ENCODE measurements around the gene WDR4.
"Not testable (repeated sequence)": the region's sequence is repeated elsewhere in the genome, so short reads cannot be mapped to it uniquely, and the experiment has no call there.

Gene WDR4

GRCh38 chr21:42855171-42855936 is 24.0 kb downstream of the WDR4 start:
- H3K27ac ChIP-seq: no peak overlapping the region
- DNase-seq (ENCODE audit: low read depth, low spot score): no peak

GRCh38 chr21:42854246-42855010 is 24.9 kb downstream of the WDR4 start:
- no peak overlapping the region for H3K27ac ChIP-seq
- DNase-seq (ENCODE audit: low read depth, low spot score): no peak

DNA sequence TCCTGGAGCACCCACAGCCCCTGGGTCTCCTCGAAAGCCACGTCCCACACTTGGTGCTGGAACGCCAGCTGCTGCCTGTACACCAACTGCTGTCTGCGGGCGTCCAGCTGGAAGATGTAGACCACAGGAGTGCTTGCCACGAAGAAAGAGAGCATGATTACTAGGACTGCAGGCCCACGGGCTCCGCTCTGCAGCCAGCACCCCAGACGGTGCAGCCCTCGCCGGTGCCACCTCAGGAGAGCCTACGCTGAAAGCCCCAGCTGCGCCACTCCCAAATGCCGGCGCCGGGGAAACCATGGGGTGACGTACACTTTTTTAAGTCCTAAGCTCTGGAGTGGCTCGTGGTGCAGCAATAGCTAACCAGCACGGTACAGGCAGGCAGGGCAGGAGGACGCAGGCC is 25.7 kb downstream of the WDR4 start:
- H3K27ac ChIP-seq: no peak overlapping the region
- no peak for DNase-seq (ENCODE audit: low read depth, low spot score)

DNA sequence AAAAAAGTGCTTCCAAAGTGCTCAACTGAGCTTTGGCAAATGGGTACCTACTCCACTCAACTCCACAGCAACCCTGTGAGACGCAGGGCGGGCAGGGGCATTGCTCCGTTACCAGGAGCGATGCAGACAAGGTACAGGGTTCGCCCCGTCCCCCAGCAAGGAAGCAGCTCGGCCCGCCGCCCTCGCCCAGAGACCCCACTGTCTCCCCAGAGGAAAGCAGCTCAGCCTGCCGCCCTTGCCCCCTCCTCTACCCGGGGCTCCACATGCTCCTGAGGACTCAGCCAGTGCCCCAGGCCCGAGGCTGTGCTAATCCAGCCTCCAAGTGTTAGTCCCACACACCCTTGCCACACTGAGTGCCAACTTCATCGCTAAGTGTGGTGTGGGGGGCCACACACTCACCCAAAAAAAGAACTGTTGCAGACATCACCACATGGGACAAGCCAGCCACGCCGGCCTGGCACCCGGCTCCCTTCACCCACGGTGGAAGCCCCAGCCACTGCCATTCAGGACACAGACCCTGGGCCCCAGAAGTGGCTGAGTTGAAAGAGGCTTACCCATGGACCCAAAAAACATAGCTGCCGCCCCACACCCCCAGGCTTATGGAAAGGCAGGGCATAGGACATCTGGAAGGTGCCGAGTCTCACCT is 26.3 kb downstream of the WDR4 start:
- no peak for DNase-seq (ENCODE audit: low read depth, low spot score)
- H3K27ac ChIP-seq: no peak overlapping the region

DNA sequence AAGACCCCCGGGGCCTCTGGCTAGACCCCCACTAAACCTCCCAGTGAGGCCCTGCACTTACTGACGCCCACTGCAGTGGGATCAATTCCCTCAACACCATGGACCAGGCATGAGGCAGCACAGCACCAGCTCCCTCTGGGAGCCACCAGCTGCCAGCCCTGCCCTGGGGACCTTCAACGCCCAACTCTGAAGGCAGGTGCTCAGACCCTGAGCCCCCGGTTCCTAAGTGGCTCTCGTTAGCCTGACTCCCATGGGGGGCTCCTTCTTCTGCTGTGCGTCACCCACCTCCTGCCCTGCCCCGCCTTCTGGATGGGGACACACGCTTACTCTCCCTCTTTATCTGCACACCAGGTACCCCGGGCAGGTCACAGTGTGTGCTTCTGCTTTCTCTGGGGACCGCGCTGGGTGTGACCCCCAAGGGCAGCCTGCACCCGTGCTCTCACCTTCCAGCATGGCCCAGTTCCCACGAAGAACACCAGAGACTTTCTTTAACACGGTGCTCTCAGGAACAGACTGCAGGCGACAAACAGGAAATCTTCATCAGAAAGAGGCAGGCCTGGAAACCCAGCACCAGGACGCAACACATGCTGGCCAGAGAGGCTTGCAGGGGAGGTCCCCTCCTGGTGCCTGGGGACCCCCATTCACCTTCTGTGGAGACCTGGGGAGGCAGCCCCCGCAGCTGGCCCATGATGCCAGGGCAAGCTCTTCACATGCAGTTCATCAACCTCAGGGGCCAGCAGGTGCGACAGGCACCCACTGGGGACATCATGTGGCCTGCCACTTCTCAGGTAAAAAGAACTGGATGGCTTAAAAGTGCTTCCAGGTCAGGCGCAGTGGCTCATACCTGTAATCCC is 27.3 kb downstream of the WDR4 start:
- H3K27ac ChIP-seq: no peak overlapping the region
- no peak for DNase-seq (ENCODE audit: low read depth, low spot score)

DNA sequence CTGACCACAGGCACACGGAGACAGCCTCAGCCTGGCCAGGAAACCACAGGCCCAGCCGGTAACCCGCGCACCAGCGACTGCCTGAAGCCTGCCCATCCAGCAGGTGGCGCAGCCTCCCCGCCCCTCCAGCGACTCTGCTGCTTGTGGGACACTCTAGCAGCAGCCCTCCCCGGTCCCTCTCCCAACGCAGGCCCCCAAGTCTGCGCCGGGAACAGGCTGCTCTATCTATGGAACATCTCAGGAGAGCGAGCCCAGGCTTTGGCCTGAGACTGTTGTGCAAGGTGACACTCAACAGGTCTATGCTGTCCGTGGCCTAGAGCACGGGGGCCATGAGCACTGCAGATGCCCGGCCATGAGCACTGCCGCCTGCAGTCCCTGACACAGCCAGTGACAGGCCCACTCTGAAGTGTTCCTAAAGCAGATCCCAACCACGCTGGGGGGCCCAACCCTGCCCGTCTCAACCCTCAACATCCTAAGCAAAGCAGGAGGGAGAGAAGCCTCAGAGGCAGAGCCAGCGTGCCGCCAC is 28.4 kb downstream of the WDR4 start:
- DNase-seq (ENCODE audit: low read depth, low spot score): no peak
- no peak overlapping the region for H3K27ac ChIP-seq

GRCh38 chr21:42850463-42850862 is 28.9 kb downstream of the WDR4 start:
- no peak overlapping the region for H3K27ac ChIP-seq
- DNase-seq (ENCODE audit: low read depth, low spot score): no peak

DNA sequence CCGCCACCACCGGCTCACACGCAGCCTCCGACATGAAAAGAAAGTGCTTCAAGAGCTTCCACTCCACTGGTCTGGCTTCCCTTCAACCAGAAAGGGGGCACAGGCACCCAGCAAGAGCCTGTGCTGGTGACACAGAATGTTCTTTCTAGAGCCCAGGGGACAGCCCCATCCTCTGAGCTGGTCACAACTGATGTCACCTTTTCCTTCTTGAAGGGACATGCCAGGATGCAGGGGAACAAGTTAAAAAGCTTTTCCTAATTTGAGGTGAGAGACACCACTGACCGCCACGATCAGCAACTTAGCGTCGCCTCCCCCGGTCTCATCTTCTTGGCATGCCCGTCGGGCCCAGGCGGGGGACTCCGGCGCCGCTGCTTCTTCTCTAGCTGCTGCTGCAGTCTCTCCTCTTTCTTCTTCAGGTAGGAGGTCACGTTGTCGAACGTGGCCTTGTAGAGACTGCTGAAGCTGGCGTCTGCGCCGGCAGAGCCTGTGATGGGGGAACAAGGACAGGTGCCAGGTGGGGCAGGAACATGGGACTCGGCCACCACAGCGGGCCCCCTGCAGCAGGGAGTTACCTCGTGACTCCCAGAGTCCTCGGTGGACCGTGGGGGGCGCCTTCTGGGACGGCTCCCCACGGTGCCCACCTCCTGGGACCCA is 29.5 kb downstream of the WDR4 start:
- no peak for DNase-seq (ENCODE audit: low read depth, low spot score)
- no peak overlapping the region for H3K27ac ChIP-seq

DNA sequence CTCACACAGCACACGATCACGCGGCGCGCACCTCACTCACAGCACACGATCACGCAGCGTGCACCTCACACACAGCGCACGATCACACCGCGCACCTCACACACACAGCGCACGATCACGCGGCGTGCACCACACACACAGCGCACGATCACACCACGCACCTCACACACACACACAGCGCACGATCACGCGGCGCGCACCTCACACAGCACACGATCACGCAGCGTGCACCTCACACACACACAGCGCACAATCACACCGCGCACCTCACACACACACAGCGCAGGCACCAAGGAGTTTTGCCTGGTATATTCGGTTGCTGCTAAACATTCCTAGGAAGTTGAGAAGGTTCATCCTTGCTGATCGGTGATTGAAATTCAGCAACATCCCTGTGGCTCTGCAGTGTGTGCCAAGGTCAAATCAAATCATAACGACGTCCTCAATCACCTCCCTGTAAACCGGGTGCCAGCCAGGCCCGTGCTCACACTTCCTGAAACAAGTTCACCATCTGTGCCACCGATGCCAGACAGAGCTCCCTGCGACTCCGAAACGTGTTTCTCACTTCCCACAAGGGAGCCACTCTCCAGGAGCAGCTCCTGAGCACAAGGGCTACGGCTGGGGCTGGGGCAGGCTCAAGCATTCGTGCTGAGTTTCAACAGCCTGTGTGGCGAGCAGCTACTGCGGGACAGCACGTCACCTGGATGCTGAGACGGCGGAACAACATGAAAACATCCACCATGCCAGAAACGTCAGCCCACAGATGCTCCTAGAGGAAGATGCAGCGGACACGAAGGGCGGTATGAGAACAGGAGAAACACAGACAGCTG is 30.2 kb downstream of the WDR4 start:
- no peak for DNase-seq (ENCODE audit: low read depth, low spot score)

DNA sequence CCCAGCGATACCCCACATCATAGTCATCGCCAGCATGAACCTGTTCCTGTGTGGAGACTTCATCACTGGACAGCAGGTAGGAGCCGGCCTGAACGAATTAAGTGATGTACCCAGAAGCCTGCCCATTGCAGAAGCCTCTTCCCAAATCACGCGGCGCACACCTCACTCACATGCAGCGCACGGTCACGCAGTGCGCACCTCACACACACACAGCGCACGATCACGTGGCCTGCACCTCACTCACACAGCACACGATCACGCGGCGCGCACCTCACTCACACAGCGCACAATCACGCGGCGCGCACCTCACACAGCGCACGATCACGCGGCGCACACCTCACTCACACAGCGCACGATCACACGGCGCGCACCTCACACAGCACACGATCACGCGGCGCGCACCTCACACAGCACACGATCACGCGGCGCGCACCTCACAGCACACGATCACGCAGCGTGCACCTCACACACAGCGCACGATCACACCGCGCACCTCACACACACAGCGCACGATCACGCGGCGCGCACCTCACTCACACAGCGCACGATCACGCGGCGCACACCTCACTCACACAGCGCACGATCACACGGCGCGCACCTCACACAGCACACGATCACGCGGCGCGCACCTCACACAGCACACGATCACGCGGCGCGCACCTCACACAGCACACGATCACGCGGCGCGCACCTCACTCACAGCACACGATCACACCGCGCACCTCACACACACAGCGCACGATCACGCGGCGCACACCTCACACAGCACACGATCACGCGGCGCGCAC is 31.0 kb downstream of the WDR4 start:
- not testable (repeated sequence) for DNase-seq (ENCODE audit: low read depth, low spot score)

More for the DNA sequence above, 30.2 kb downstream of the WDR4 start:
- no peak overlapping the region for H3K27ac ChIP-seq

GRCh38 chr21:42847726-42848125 is 31.6 kb downstream of the WDR4 start:
- no peak overlapping the region for H3K27ac ChIP-seq
- DNase-seq (ENCODE audit: low read depth, low spot score): no peak

More for the DNA sequence above, 31.0 kb downstream of the WDR4 start:
- H3K27ac ChIP-seq: not testable (repeated sequence)

GRCh38 chr21:42847051-42847707 is 32.2 kb downstream of the WDR4 start:
- DNase-seq (ENCODE audit: low read depth, low spot score): no peak
- no peak overlapping the region for H3K27ac ChIP-seq

- H3K27ac ChIP-seq: no peak overlapping the region
- no peak for DNase-seq (ENCODE audit: low read depth, low spot score)
These were observed 33.1 kb downstream of the WDR4 start for GRCh38 chr21:42846221-42846620.

- no peak overlapping the region for H3K27ac ChIP-seq
- no peak for DNase-seq (ENCODE audit: low read depth, low spot score)
These were observed 33.9 kb downstream of the WDR4 start for GRCh38 chr21:42845296-42845965.

DNA sequence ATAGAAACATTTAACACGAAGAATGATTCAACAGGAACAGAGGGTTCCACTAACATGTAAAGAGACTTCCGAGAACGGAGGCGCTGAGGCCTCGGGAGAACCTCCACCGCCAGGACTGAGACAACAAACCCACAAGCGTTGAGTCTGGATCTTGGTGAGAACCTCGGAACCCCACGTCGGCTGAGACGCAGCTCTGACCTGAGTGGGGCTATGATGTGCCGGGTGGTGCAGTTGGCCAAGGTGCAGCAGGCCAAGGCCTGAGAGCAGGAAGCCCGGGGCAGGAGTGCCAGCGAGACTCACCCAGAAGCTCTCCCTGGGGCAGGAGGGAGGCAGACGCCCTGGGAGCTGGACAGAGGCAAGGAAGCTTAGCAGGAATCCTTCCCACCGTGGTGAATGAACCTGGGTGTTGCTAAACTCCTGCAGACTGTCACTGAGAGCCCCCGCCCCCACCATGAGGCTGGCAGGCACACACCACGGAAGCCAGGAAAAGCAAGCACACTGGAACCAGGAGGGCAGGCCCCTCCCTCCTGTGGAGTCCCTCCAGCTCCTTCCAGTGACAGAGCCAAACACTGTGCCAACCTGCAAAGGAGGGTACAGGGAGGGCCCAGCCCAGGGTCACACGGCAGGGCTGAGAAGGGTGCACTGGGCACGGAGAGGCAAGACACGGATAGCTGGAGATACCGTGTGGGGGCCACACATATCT is 34.8 kb downstream of the WDR4 start:
- no peak overlapping the region for H3K27ac ChIP-seq
- no peak for DNase-seq (ENCODE audit: low read depth, low spot score)

DNA sequence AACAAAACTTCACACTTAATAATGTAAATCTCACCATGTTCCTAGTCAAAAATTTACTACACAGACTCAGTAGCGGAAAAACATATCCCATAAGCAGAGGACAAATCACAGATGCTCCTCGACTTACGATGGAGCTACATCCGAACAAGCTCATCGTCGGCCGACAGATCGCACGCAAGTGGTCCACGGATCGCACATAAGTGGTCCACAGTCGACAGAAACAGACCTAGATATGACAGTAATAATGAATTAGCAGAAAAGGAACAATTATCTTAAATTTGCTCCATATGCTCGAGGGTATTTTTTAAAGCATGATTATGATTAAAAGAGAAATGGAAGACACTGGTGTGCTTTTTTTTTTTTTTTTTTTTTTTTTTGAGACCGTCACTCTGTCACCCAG is 36.3 kb downstream of the WDR4 start:
- no peak overlapping the region for H3K27ac ChIP-seq
- DNase-seq (ENCODE audit: low read depth, low spot score): no peak

All from epithelial cell of prostate (primary cell).